HepG2 (cell line): ENCODE results near the gene LYRM2. TPM values are rescaled to one million over a fixed set of nuclear protein-coding genes. Genes with fewer than 3 reads are reported as not detected.

Experiments
- ATAC-seq: fragments of 200-7000 bp; cut with Tn5 transposase; 3 replicates; pipeline ENCODE4 v1.9.1; 2020; ENCODE audit warnings: mild to moderate bottlenecking, moderate library complexity
- BruUV-seq: library from RNA; stranded (reverse); fragments of 400-500 nt; replicated peaks from 2 replicates; lab custom pipeline; 2021; lab: Mats Ljungman, UMichigan
- CTCF ChIA-PET: fragments of 300-600 bp; formaldehyde crosslinking; extraction: SDS; loops from one replicate; lab custom pipeline; 2021; ENCODE audit warnings: low total read pairs, inconsistent platforms, low intra/inter-chr PET ratio; lab: Yijun Ruan, JAX
- POLR2A ChIA-PET: fragments of 350-600 bp; sonication (Branson Sonifier 250); formaldehyde crosslinking; loops from one replicate; lab custom pipeline; 2020; ENCODE audit warnings: antibody characterized with exemption, inconsistent platforms; lab: Yijun Ruan, JAX
- DNase-seq: peaks from one replicate; pipeline ENCODE4 v3.0.0-alpha.2; 2015; ENCODE audit warnings: low spot score
- FAIRE-seq: peaks from 3 replicates; lab custom pipeline; 2011; peaks lifted over from hg19 to GRCh38; lab: Jason Lieb, UNC
- H2AFZ ChIP-seq: one replicate; pipeline ENCODE4 v1.6.1; 2011; ENCODE audit warnings: low read length, inconsistent platforms
- H3K27ac ChIP-seq: fragments of 300-600 bp; 3 replicates; pipeline ENCODE4 v1.8.0; 2011; ENCODE audit warnings: mixed run types, mild to moderate bottlenecking, mixed read lengths, low read length, inconsistent platforms; ENCODE audit not compliant: insufficient read depth; ENCODE audit errors: extremely low read length
- H3K27me3 ChIP-seq, 2 experiments: fragments of 200-600 bp in 1 of 2; 2 replicates in 1 of 2; 3 replicates in 1 of 2; pipeline versions ENCODE4 v1.6.0 to v1.8.0; 2011; ENCODE audit warnings: low read length in 2 of 2, mild to moderate bottlenecking in 2 of 2, moderate library complexity in 2 of 2, inconsistent platforms in 1 of 2; ENCODE audit not compliant: insufficient read depth in 2 of 2, control insufficient read depth in 1 of 2
- H3K36me3 ChIP-seq, 2 experiments: fragments of 200-600 bp in 1 of 2; replicated peaks in 1 of 2; 2 replicates in 1 of 2; 3 replicates in 1 of 2; pipeline versions ENCODE4 v1.5.1 to v1.8.0; 2011; ENCODE audit warnings: low read length in 2 of 2, inconsistent platforms in 1 of 2; ENCODE audit not compliant: insufficient read depth in 2 of 2, control insufficient read depth in 1 of 2
- H3K4me1 ChIP-seq: 2 replicates; pipeline ENCODE4 v1.5.1; 2012; ENCODE audit warnings: low read length, inconsistent platforms; ENCODE audit not compliant: insufficient read depth
- H3K4me2 ChIP-seq: 2 replicates; pipeline ENCODE4 v1.6.0; 2011; ENCODE audit warnings: low read depth, low read length, inconsistent platforms
- H3K4me3 ChIP-seq, 3 experiments: fragments of 200-600 bp in 1 of 3; sonication (generic), shearing (Covaris generic) in 1 of 3; replicated peaks in 1 of 3; 2 replicates each; pipeline ENCODE4 v1.5.1; 2011 to 2016; ENCODE audit warnings: low read length in 3 of 3, inconsistent platforms in 2 of 3, low read depth in 2 of 3, mild to moderate bottlenecking in 2 of 3, control low read depth in 1 of 3, mixed read lengths in 1 of 3; ENCODE audit not compliant: insufficient read depth in 1 of 3
- H3K79me2 ChIP-seq: one replicate; pipeline ENCODE4 v1.6.1; 2011; ENCODE audit warnings: low read length, inconsistent platforms; ENCODE audit not compliant: insufficient read depth
- H3K9ac ChIP-seq: 2 replicates; pipeline ENCODE4 v1.6.0; 2011; ENCODE audit warnings: mild to moderate bottlenecking, low read depth, low read length, inconsistent platforms; ENCODE audit not compliant: insufficient read depth
- H3K9me3 ChIP-seq: 2 replicates; pipeline ENCODE4 v1.5.1; 2012; ENCODE audit warnings: mild to moderate bottlenecking, low read length
- H4K20me1 ChIP-seq: 2 replicates; pipeline ENCODE4 v1.6.0; 2011; ENCODE audit warnings: inconsistent platforms, mild to moderate bottlenecking, low read length, moderate library complexity; ENCODE audit not compliant: insufficient read depth
- AGO2 ChIP-seq: fragments of 200-400 bp; formaldehyde crosslinking; optimal IDR thresholded peaks from 2 replicates; pipeline ENCODE3; 2017; ENCODE audit warnings: mild to moderate bottlenecking, low read depth, low read length, moderate library complexity
- ATRX ChIP-seq: sonication (generic); formaldehyde crosslinking; IDR thresholded peaks from 2 replicates; pipeline ENCODE4 v1.4.0; 2020; ENCODE audit warnings: missing genetic modification reagents, borderline replicate concordance
- GABPB1 ChIP-seq: IDR thresholded peaks from 2 replicates; pipeline ENCODE4 v1.6.1; 2016; ENCODE audit warnings: mild to moderate bottlenecking, missing genetic modification reagents, moderate library complexity, missing compliant biosample characterization
- HMG20A ChIP-seq: IDR thresholded peaks from 2 replicates; pipeline ENCODE4 v1.6.1; 2016; ENCODE audit warnings: borderline replicate concordance
- KAT8 ChIP-seq: IDR thresholded peaks from 2 replicates; pipeline ENCODE4 v1.6.1; 2016; ENCODE audit warnings: missing genetic modification reagents, missing compliant biosample characterization
- RBM22 ChIP-seq: fragments of 200-400 bp; formaldehyde crosslinking; optimal IDR thresholded peaks from 2 replicates; pipeline ENCODE3; 2017; ENCODE audit warnings: mild to moderate bottlenecking, low read length, moderate library complexity
- SMC3 ChIP-seq: IDR thresholded peaks from 2 replicates; pipeline ENCODE4 v1.6.1; 2011; ENCODE audit warnings: low read length, improper control_type of control experiment
- SPEN ChIP-seq: sonication (generic); formaldehyde crosslinking; IDR thresholded peaks from 2 replicates; pipeline ENCODE4 v1.5.1; 2020; ENCODE audit warnings: low read depth, mild to moderate bottlenecking, missing genetic modification reagents
- ZNF260 ChIP-seq: sonication (generic); formaldehyde crosslinking; IDR thresholded peaks from 2 replicates; pipeline ENCODE4 v1.4.0; 2020; ENCODE audit warnings: missing genetic modification reagents, low read depth, mild to moderate bottlenecking, borderline replicate concordance
- ZNF280B ChIP-seq: sonication (generic); formaldehyde crosslinking; IDR thresholded peaks from 2 replicates; pipeline ENCODE4 v1.5.0; 2020; ENCODE audit warnings: missing genetic modification reagents, mild to moderate bottlenecking, borderline replicate concordance
- ZNF280D ChIP-seq: sonication (generic); formaldehyde crosslinking; IDR thresholded peaks from 2 replicates; pipeline ENCODE4 v1.5.1; 2020; ENCODE audit warnings: mild to moderate bottlenecking, missing genetic modification reagents
- ZNF567 ChIP-seq: sonication (generic); formaldehyde crosslinking; IDR thresholded peaks from 2 replicates; pipeline ENCODE4 v1.8.1; 2023; ENCODE audit warnings: mild to moderate bottlenecking, missing genetic modification reagents, borderline replicate concordance
- ZNF720 ChIP-seq: sonication (generic); formaldehyde crosslinking; IDR thresholded peaks from 2 replicates; pipeline ENCODE4 v1.4.0; 2020; ENCODE audit warnings: missing genetic modification reagents
- WGBS: methylation state at CpG from one replicate; pipeline ENCODE4 v1.1.6; 2017; ENCODE audit warnings: low lambda C conversion rate; 5-methylcytosine and 5-hydroxymethylcytosine counted together
- in situ Hi-C: cut with HindIII; loops from 2 replicates; pipeline ENCODE4 v1.10.0; 2017; ENCODE audit warnings: low pct_unique_long_range_greater_than_20kb; ENCODE audit not compliant: extremely low pct_ligation_motif_present
- intact Hi-C: fragments of 100-400 bp; cut with micrococcal nuclease; formaldehyde crosslinking; loops from one replicate; pipeline ENCODE4 v1.10.0; 2022; ENCODE audit not compliant: unreplicated experiment
- polyA plus RNA-seq, 8 experiments: library from polyadenylated mRNA; depleted of rRNA in 3 of 8; stranded (reverse) in 7 of 8; unstranded in 1 of 8; fragments of >200 nt; fragmentation: Illumina TruSeq in 4 of 8; extraction: Trizol in 4 of 8; gene quantifications; 2 replicates each; pipeline versions ENCODE4 v1.2.1 to v1.2.3, GENCODE V29; 2011 to 2016; ENCODE audit warnings: low read depth in 4 of 8, missing spikeins in 1 of 8, mixed read lengths in 1 of 8; ENCODE audit not compliant: insufficient read depth in 1 of 8
- total RNA-seq, 5 experiments: library from RNA; depleted of rRNA; stranded (reverse); fragments of >200 nt; fragmentation: Illumina TruSeq; extraction: Trizol; gene quantifications; 2 replicates each; pipeline ENCODE4 v1.2.3, GENCODE V29; 2016; ENCODE audit warnings: low read depth in 1 of 5
- TF ChIP-seq, protein P1 (sequence below): sonication (generic); formaldehyde crosslinking; IDR thresholded peaks from 2 replicates; pipeline ENCODE4 v1.4.0; 2020; ENCODE audit warnings: missing genetic modification reagents
- TF ChIP-seq, protein P2 (sequence below): sonication (generic); formaldehyde crosslinking; IDR thresholded peaks from 2 replicates; pipeline ENCODE4 v1.4.0; 2020; ENCODE audit warnings: missing genetic modification reagents, borderline replicate concordance

Gene LYRM2
- total and polyA plus RNA-seq, 2 of the 13 experiments (the other 11 are each of a cell fraction or from before 2014, with no cell fraction given), result 17.8 to 32.6 TPM

- TF ChIP-seq, protein P1, sequence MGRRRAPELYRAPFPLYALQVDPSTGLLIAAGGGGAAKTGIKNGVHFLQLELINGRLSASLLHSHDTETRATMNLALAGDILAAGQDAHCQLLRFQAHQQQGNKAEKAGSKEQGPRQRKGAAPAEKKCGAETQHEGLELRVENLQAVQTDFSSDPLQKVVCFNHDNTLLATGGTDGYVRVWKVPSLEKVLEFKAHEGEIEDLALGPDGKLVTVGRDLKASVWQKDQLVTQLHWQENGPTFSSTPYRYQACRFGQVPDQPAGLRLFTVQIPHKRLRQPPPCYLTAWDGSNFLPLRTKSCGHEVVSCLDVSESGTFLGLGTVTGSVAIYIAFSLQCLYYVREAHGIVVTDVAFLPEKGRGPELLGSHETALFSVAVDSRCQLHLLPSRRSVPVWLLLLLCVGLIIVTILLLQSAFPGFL (CRISPR knock-in tag), result no peak
- no peak for TF ChIP-seq HMG20A (CRISPR knock-in tag)
- TF ChIP-seq KAT8 (CRISPR knock-in tag), result no peak
- no peak for TF ChIP-seq AGO2
- TF ChIP-seq SPEN (CRISPR knock-in tag), result no peak
Measured at GRCh38 chr6:89575562-89575960, 63.0 kb downstream of the LYRM2 start (continued).

DNA sequence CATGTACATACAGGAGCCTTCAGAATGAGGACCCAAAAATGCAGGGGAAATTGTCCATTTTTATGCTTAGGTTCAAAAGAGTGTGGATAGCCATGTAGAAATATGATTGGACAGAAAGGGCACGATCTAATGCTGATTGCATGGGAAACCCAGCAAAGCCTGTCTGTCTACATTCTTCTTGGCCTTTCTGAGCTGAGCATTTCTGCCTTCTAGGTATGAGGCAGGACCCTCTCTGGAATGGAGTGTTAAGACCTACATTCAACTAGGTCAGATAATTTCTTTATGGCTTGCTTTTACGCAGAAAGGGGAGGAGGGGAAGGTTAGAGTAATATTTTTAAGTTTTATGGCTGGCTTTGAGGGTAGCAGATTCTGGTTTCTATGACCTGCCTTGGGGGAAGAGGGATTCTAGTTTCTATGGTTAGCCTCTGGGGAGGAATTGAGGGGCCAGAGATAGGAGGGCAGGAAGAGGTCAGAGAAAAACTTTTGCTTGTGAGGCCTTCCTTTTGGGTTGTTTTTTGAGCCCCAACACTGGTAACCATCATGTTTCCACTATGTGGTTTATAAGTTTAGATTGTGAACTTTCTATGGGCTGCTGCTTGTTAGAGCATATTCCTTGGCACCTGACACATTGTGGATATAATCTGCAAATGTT, 63.5 kb downstream of the LYRM2 start:
- ChIA-PET CTCF (no interaction called here), POLR2A (no interaction called here)
- no peak overlapping the region for H3K4me2 ChIP-seq
- TF ChIP-seq ATRX (CRISPR knock-in tag), result no peak
- TF ChIP-seq ZNF720 (CRISPR knock-in tag), result no peak
- no peak for TF ChIP-seq ZNF280D (CRISPR knock-in tag)
- TF ChIP-seq GABPB1 (CRISPR knock-in tag), result no peak
- no peak for TF ChIP-seq ZNF260 (CRISPR knock-in tag)
- TF ChIP-seq SMC3, result no peak
- TF ChIP-seq ZNF567 (CRISPR knock-in tag), result no peak
- TF ChIP-seq ZNF280B (CRISPR knock-in tag), result no peak
- TF ChIP-seq, protein P2, sequence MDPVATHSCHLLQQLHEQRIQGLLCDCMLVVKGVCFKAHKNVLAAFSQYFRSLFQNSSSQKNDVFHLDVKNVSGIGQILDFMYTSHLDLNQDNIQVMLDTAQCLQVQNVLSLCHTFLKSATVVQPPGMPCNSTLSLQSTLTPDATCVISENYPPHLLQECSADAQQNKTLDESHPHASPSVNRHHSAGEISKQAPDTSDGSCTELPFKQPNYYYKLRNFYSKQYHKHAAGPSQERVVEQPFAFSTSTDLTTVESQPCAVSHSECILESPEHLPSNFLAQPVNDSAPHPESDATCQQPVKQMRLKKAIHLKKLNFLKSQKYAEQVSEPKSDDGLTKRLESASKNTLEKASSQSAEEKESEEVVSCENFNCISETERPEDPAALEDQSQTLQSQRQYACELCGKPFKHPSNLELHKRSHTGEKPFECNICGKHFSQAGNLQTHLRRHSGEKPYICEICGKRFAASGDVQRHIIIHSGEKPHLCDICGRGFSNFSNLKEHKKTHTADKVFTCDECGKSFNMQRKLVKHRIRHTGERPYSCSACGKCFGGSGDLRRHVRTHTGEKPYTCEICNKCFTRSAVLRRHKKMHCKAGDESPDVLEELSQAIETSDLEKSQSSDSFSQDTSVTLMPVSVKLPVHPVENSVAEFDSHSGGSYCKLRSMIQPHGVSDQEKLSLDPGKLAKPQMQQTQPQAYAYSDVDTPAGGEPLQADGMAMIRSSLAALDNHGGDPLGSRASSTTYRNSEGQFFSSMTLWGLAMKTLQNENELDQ (CRISPR knock-in tag), result no peak
- no peak for TF ChIP-seq RBM22

More for the DNA sequence above, 63.5 kb downstream of the LYRM2 start:
- Histone ChIP-seq H3K27me3 (peaks cover 0 to 1% of the 10 kb centered on the region in 2 experiments; a peak in 2 of 5 replicates), H4K20me1 (no peaks in the 10 kb centered on the region), H3K79me2 (no peaks in the 10 kb centered on the region), H3K4me1 (no peaks in the 10 kb centered on the region), H3K4me3 (no peak overlapping the region), H3K9ac (no peak overlapping the region), H3K27ac (no peak overlapping the region), H3K36me3 (no peaks in the 10 kb centered on the region), H2AFZ (no peak overlapping the region), H3K9me3 (no peaks in the 10 kb centered on the region)
- DNase-seq (no peak), FAIRE-seq (no peak), ATAC-seq (no peak)
- in situ Hi-C loops (no loop called here), intact Hi-C loops (no loop called here)
- no TSS peak for BruUV-seq
- 0% methylated on average over 2 of the region's 2 CpGs for WGBS
